ENCODE results near the gene NHP2. TPM values are rescaled to one million over a fixed set of nuclear protein-coding genes. Genes with fewer than 3 reads are reported as not detected.

NHP2 gene
- total and polyA plus RNA-seq, 9 of the 15 experiments (the other 6 are each of a cell fraction or from before 2014, with no cell fraction given) = 52.8 to 622 (median 144) TPM

- TF ChIP-seq, protein P1, sequence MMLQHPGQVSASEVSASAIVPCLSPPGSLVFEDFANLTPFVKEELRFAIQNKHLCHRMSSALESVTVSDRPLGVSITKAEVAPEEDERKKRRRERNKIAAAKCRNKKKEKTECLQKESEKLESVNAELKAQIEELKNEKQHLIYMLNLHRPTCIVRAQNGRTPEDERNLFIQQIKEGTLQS (IDR thresholded peaks at IDR 0.05) = peak; percentile 55
- TF ChIP-seq, protein P1 (CRISPR knock-in tag; conservative IDR thresholded peaks at IDR 0.05) = no peak
Observed at GRCh38 chr5:178186427-178186826, 32.7 kb upstream of the NHP2 start (continued).

DNA sequence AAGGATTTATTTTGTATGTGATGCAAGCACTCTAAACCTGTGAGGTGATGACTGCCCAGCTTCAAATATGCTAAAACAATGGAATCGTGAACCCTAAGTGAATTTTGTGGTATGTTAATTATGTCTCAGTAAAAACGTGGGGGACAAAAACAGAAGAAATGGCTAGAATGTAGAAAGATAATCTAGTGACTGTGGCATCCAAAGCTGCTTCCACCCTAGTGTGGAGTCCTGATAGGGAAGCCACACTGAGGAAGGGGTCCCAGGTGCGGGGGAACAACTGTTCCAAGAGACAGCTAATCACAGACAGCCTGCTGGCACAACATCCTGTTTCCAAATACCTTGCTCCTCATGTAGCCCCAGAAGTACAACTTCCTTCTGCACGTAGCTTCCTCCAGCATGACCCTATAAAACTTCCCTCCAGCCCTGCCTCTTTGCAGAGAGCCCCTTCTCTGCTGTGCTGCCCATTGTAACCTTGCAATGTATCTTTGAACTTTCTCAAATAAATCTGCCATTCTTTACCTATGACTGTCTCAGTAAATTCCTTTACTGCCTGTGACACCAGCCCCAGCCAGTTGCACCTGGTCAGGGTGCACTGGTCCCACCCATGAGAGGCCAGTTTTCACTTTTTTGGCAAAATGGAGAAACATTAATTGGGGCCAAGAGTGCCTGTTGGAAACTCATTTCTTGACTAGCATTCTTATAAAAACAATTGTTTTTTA lies 28.6 kb upstream of the NHP2 start:
- Histone ChIP-seq H3K9me3 (replicated peaks; ENCODE audit: control insufficient read depth, insufficient read depth, low read depth, low read length) (0 out of 2 replicates have a peak, but pooled peaks cover 2% of the 10 kb centered on the region), H3K79me2 (ENCODE audit: control insufficient read depth, insufficient read depth, low read length) (no peaks in the 10 kb centered on the region), H4K20me1 (replicated peaks; ENCODE audit: control insufficient read depth, insufficient read depth, low read length) (no peaks in the 10 kb centered on the region), H3K9me1 (ENCODE audit: control insufficient read depth, insufficient read depth, low read length) (no peaks in the 10 kb centered on the region), H3K27me3 (ENCODE audit: control insufficient read depth in 2 of 2, insufficient read depth in 2 of 2, low read length in 2 of 2) (no peaks in the 10 kb centered on the region), H3K9ac (ENCODE audit: insufficient read depth in 1 of 2, low read depth in 2 of 2, low read length in 2 of 2) (no peak overlapping the region; a peak in 1 of 4 replicates), H3K4me3 (no peak overlapping the region), H3K4me1 (replicated peaks in 1 of 2; ENCODE audit: control insufficient read depth in 2 of 2, insufficient read depth in 2 of 2, low read length in 2 of 2) (peaks cover 15 to 20% of the 10 kb centered on the region in 2 experiments), H3K27ac (ENCODE audit: extremely low read depth, low read depth, low read length) (peak overlapping the region; percentile 52), H3K36me3 (ENCODE audit: control insufficient read depth, insufficient read depth, low read length) (no peaks in the 10 kb centered on the region), H3K4me2 (ENCODE audit: insufficient read depth, low read length) (peak overlapping the region; percentile 54), H2AFZ (ENCODE audit: low read depth, low read length) (peak overlapping the region; percentile 69)
- ChIA-PET POLR2A (interaction anchor here (0.6 to 2.1 kb wide), 8 partner anchors 15 to 803 kb away, joined by 3 to 10 read pairs (median 4); partner anchors contain the start of genes HNRNPAB and NHP2), CTCF (ENCODE audit: low intra/inter-chr PET ratio) (no interaction called here)
- 0% methylated on average over 4 of the region's 4 CpGs for WGBS (ENCODE audit: insufficient coverage, low coverage, missing lambda C conversion rate)
- peak; percentile 62 for ATAC-seq
- FAIRE-seq = peak; percentile 66
- in situ Hi-C loops (cut with MboI) (no loop called here), intact Hi-C loops (cut with micrococcal nuclease) (no loop called here)
- peak in 2 of 4 experiments; percentile 64 to 79 for DNase-seq (ENCODE audit: extremely low read depth in 1 of 4, low spot score in 3 of 4)
- BruUV-seq (replicated peaks) = no TSS peak
- no peak for TF ChIP-seq NRF1 (conservative IDR thresholded peaks at IDR 0.05 in 1 of 2, IDR thresholded peaks at IDR 0.05 in 1 of 2)
- TF ChIP-seq HDGF (IDR thresholded peaks at IDR 0.05) = no peak
- TF ChIP-seq DMBX1 (CRISPR knock-in tag; IDR thresholded peaks at IDR 0.05; ENCODE audit: borderline replicate concordance) = peak; percentile 49; the same call in 1 of the 2 replicates
- no peak for TF ChIP-seq ELK3 (CRISPR knock-in tag; IDR thresholded peaks at IDR 0.05)
- no peak for TF ChIP-seq GTF3C2 (IDR thresholded peaks at IDR 0.05; ENCODE audit: borderline replicate concordance, extremely low read depth, insufficient read length)
- no peak for TF ChIP-seq CREB5 (CRISPR knock-in tag; IDR thresholded peaks at IDR 0.05)
- TF ChIP-seq E4F1 (CRISPR knock-in tag; IDR thresholded peaks at IDR 0.05; ENCODE audit: borderline replicate concordance) = no peak

Data from K562 (cell line).